ENCODE data around the gene CMPK2.

CMPK2 gene

DNA sequence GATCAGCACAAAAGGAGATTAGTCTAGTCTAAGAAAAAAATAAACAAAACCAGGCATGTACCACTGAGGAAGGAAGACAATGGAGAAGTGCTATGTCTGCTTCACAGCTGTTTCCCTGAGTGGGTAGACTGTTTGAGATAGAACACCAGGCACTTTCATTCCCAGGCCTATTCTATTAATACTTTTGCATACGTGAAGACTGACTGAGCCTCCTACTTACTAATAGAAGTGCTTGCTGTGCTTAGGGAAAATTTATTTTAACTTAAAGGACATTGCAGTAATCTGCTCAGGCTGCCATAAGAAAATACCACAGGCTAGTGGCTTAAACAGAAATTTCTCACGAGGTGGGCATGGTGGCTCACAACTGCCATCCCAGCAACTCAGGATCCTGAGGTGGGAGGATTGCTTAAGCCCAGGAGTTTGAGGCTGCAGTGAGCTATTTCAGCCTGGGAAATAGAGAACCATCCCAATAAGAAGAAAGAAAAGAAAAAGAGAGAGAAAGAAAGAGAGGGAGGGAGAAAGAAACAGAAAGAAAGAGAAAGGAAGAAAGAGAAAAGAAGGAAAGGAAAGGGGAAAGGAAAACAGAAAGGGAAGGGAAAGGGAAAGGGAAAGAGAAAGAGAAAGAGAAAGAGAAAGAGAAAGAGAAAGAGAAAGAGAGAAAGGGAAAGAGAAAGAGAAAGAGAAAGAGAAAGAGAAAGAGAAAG lies 33.0 kb downstream of the CMPK2 start:
- no peaks in the 10 kb centered on the region for H3K36me3 ChIP-seq
- H3K9me3 ChIP-seq, result peaks cover 0 to 3% (median 0%) of the 10 kb centered on the region in 3 donors
- TF ChIP-seq, protein P1, sequence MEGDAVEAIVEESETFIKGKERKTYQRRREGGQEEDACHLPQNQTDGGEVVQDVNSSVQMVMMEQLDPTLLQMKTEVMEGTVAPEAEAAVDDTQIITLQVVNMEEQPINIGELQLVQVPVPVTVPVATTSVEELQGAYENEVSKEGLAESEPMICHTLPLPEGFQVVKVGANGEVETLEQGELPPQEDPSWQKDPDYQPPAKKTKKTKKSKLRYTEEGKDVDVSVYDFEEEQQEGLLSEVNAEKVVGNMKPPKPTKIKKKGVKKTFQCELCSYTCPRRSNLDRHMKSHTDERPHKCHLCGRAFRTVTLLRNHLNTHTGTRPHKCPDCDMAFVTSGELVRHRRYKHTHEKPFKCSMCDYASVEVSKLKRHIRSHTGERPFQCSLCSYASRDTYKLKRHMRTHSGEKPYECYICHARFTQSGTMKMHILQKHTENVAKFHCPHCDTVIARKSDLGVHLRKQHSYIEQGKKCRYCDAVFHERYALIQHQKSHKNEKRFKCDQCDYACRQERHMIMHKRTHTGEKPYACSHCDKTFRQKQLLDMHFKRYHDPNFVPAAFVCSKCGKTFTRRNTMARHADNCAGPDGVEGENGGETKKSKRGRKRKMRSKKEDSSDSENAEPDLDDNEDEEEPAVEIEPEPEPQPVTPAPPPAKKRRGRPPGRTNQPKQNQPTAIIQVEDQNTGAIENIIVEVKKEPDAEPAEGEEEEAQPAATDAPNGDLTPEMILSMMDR (IDR thresholded peaks at IDR 0.05), result no peak
- intact Hi-C loops (cut with DNase I; ENCODE audit: low total_unique reads), result no loop called here
- no peaks in the 10 kb centered on the region for H3K27me3 ChIP-seq
- H3K27ac ChIP-seq, result no peak overlapping the region
- no peaks in the 10 kb centered on the region for H3K4me1 ChIP-seq
- DNase-seq, result no peak
- no peak overlapping the region for H3K4me3 ChIP-seq

GRCh38 chr2:6831229-6831628 lies 34.5 kb downstream of the CMPK2 start:
- intact Hi-C loops (cut with DNase I; ENCODE audit: low total_unique reads), result no loop called here

GRCh38 chr2:6828299-6828584 lies 37.5 kb downstream of the CMPK2 start:
- Histone ChIP-seq H3K4me1 (no peaks in the 10 kb centered on the region), H3K36me3 (no peaks in the 10 kb centered on the region), H3K4me3 (no peak overlapping the region), H3K27ac (no peak overlapping the region), H3K27me3 (no peaks in the 10 kb centered on the region), H3K9me3 (peaks cover 0 to 3% (median 0%) of the 10 kb centered on the region in 3 donors)
- TF ChIP-seq, protein P1 (IDR thresholded peaks at IDR 0.05), result peak; percentile 29 to 39
- intact Hi-C loops (cut with DNase I; ENCODE audit: low total_unique reads), result no loop called here
- no peak for DNase-seq

More at GRCh38 chr2:6831229-6831628, 34.5 kb downstream of the CMPK2 start:
- Histone ChIP-seq H3K4me3 (no peak overlapping the region), H3K27ac (no peak overlapping the region), H3K9me3 (peaks cover 0 to 3% (median 0%) of the 10 kb centered on the region in 3 donors), H3K36me3 (no peaks in the 10 kb centered on the region), H3K27me3 (no peaks in the 10 kb centered on the region), H3K4me1 (no peaks in the 10 kb centered on the region)
- TF ChIP-seq, protein P1 (IDR thresholded peaks at IDR 0.05), result no peak
- no peak for DNase-seq

DNA sequence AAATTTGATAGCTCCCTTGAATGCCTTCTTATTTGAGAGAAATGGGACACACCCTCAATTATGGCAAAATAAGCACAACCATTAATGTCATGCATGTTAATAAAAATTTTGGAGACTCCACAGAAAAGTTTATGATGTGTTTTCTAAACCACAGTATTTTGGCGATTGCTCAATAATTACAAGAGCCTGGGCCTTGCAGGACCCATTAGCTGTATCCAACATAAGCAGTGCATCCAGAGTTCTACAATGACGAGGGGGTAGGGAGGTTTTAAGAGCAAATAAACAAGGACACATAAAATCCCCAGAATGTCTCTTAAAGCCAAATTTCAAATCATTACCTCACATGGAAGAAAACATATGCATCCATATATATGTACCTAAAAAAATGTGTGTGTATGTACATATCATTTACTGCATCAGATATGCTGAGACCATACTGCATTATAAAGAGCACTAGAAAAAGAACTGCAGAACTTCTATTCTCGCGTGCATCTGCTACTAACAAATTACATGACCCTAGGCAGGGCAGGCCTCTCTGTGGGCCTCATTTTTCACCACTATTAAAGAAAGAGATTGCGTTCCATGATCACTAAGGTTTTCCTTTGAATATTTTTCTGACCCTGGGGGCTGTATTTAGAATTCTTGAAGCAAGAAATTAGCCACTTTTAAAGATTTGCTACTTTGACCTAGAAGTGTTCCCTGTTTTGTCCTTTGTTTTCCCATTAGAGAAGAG lies 38.0 kb downstream of the CMPK2 start:
- DNase-seq, result no peak
- TF ChIP-seq, protein P1 (IDR thresholded peaks at IDR 0.05), result no peak
- intact Hi-C loops (cut with DNase I; ENCODE audit: low total_unique reads), result no loop called here
- H3K27ac ChIP-seq, result no peak overlapping the region
- H3K4me1 ChIP-seq, result no peaks in the 10 kb centered on the region
- no peaks in the 10 kb centered on the region for H3K36me3 ChIP-seq
- H3K27me3 ChIP-seq, result no peaks in the 10 kb centered on the region
- H3K4me3 ChIP-seq, result no peak overlapping the region
- H3K9me3 ChIP-seq, result peaks cover 0 to 3% (median 0%) of the 10 kb centered on the region in 3 donors

DNA sequence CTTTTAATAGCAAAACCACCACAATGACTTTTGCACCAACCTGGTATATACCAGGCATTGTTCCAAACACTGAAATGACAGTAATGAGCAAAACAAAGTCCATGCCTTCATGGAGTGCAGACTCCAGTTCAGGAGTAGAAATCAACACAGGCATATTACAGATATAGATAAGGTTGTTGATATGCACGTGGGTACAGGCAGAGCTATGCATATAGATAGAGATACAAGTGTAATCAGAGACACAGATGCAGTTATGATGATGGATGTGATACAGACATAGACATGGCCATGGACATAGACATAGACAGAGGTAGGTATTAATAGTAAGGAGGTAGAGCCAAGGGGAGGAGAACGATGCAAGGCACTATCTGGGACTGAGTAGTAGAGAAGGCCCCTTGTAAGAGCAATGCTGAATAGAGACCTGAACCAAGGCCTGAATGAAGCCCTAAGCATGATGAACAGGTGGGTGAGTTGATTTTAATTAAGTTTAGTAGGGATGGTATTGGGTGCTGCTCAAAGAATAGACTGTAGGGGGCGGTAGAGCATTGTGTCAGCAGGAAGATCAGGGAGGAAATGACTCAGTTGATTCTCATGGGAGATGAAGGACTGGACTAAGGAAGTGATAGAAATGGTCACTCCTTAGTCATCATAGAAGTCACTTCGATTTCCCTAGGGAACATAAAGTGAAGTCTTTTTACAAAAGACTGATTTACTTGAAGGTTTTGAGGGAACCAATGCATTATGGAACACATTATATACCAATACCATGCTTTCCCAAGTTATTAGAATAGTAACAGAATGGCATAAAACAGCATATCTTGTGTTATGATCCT lies 39.4 kb downstream of the CMPK2 start:
- intact Hi-C loops (cut with DNase I; ENCODE audit: low total_unique reads), result no loop called here
- Histone ChIP-seq H3K36me3 (no peaks in the 10 kb centered on the region), H3K4me3 (no peak overlapping the region), H3K9me3 (peaks cover 0 to 1% (median 0%) of the 10 kb centered on the region in 3 donors), H3K27ac (no peak overlapping the region), H3K27me3 (no peaks in the 10 kb centered on the region), H3K4me1 (no peaks in the 10 kb centered on the region)
- TF ChIP-seq, protein P1 (IDR thresholded peaks at IDR 0.05), result peak; percentile 10 to 29
- no peak for DNase-seq

Measured in tibial artery (tissue), 4 donors.